Loucy (cell line): Measurements from ENCODE around the gene HS3ST3B1.

Source experiments
- H2AFZ ChIP-seq: fragments of 200-600 bp; sonication (generic); 2 replicates; pipeline ENCODE4 v1.6.0; 2016; ENCODE audit warnings: antibody characterized with exemption, mild to moderate bottlenecking, low read length, moderate library complexity
- H3F3A ChIP-seq: fragments of 200-600 bp; 2 replicates; pipeline ENCODE4 v1.6.0; 2016; ENCODE audit warnings: antibody characterized with exemption, low read depth, mild to moderate bottlenecking
- H3K27me3 ChIP-seq: fragments of 200-600 bp; sonication (generic); 2 replicates; pipeline ENCODE4 v1.6.1; 2014; ENCODE audit warnings: low read length, mild to moderate bottlenecking; ENCODE audit not compliant: insufficient read depth, poor library complexity, severe bottlenecking
- H3K36me3 ChIP-seq: fragments of 200-600 bp; sonication (generic); 2 replicates; pipeline ENCODE4 v1.6.1; 2016; ENCODE audit warnings: low read length; ENCODE audit not compliant: insufficient read depth
- H3K4me1 ChIP-seq: fragments of 200-600 bp; sonication (generic); 2 replicates; pipeline ENCODE4 v1.5.1; 2014; ENCODE audit warnings: low read length, mild to moderate bottlenecking; ENCODE audit not compliant: insufficient read depth, poor library complexity, severe bottlenecking
- H3K4me2 ChIP-seq: fragments of 200-600 bp; sonication (generic); 2 replicates; pipeline ENCODE4 v1.6.0; 2014; ENCODE audit warnings: antibody characterized with exemption, low read length, low read depth, mild to moderate bottlenecking; ENCODE audit not compliant: poor library complexity, severe bottlenecking
- H3K4me3 ChIP-seq: fragments of 200-600 bp; sonication (generic); 2 replicates; pipeline ENCODE4 v1.5.1; 2014; ENCODE audit warnings: low read length, mild to moderate bottlenecking, mixed read lengths; ENCODE audit not compliant: poor library complexity, severe bottlenecking
- H3K79me2 ChIP-seq: fragments of 200-600 bp; sonication (generic); 2 replicates; pipeline ENCODE4 v1.6.1; 2014; ENCODE audit warnings: low read length; ENCODE audit not compliant: insufficient read depth
- H3K9ac ChIP-seq: fragments of 200-600 bp; sonication (generic); 2 replicates; pipeline ENCODE4 v1.6.0; 2014; ENCODE audit warnings: mild to moderate bottlenecking, low read depth, low read length, moderate library complexity; ENCODE audit not compliant: poor library complexity, severe bottlenecking
- H3K9me2 ChIP-seq: fragments of 200-600 bp; sonication (generic); replicated peaks from 2 replicates; pipeline ENCODE4 v1.6.1; 2016; ENCODE audit warnings: low read depth, low read length, mixed read lengths
- H3K9me3 ChIP-seq: fragments of 200-600 bp; sonication (generic); 2 replicates; pipeline ENCODE4 v1.6.1; 2014; ENCODE audit warnings: mild to moderate bottlenecking, antibody characterized with exemption, low read length, low read depth; ENCODE audit not compliant: insufficient read depth
- H4K20me1 ChIP-seq: fragments of 200-600 bp; sonication (generic); 2 replicates; pipeline ENCODE4 v1.6.0; 2014; ENCODE audit warnings: antibody characterized with exemption, low read length, mild to moderate bottlenecking; ENCODE audit not compliant: insufficient read depth, poor library complexity, severe bottlenecking
- CTCF ChIP-seq: fragments of 200-600 bp; sonication (generic); conservative IDR thresholded peaks from 2 replicates; pipeline ENCODE4 v1.5.1; 2014; ENCODE audit warnings: mild to moderate bottlenecking, antibody characterized with exemption, low read length
- EZH2phosphoT487 ChIP-seq: fragments of 200-600 bp; IDR thresholded peaks from 2 replicates; pipeline ENCODE4 v1.6.1; 2018; ENCODE audit warnings: antibody characterized with exemption, mild to moderate bottlenecking, moderate library complexity, borderline replicate concordance

Gene HS3ST3B1

GRCh38 chr17:14330492-14330962 lies 29.6 kb downstream of the HS3ST3B1 start:
- Histone ChIP-seq H3K27me3 (no peaks in the 10 kb centered on the region), H3K4me3 (no peak overlapping the region), H2AFZ (no peak overlapping the region), H3K36me3 (no peaks in the 10 kb centered on the region), H3F3A (no peaks in the 10 kb centered on the region), H3K79me2 (no peaks in the 10 kb centered on the region), H3K4me1 (no peaks in the 10 kb centered on the region), H3K9ac (no peak overlapping the region), H4K20me1 (no peaks in the 10 kb centered on the region), H3K9me2 (no peaks in the 10 kb centered on the region), H3K9me3 (peaks cover 3% of the 10 kb centered on the region; the same call in 1 of the 2 replicates), H3K4me2 (no peak overlapping the region)
- TF ChIP-seq CTCF (no peak), EZH2phosphoT487 (no peak)

GRCh38 chr17:14331225-14331981 lies 30.5 kb downstream of the HS3ST3B1 start:
- Histone ChIP-seq H3F3A (no peaks in the 10 kb centered on the region), H3K4me3 (no peak overlapping the region), H3K9me2 (no peaks in the 10 kb centered on the region), H2AFZ (no peak overlapping the region), H3K4me1 (no peaks in the 10 kb centered on the region), H4K20me1 (no peaks in the 10 kb centered on the region), H3K79me2 (no peaks in the 10 kb centered on the region), H3K9me3 (peaks cover 3% of the 10 kb centered on the region; the same call in 1 of the 2 replicates), H3K4me2 (no peak overlapping the region), H3K36me3 (no peaks in the 10 kb centered on the region), H3K9ac (no peak overlapping the region), H3K27me3 (no peaks in the 10 kb centered on the region)
- TF ChIP-seq CTCF: no peak
- no peak for TF ChIP-seq EZH2phosphoT487

DNA sequence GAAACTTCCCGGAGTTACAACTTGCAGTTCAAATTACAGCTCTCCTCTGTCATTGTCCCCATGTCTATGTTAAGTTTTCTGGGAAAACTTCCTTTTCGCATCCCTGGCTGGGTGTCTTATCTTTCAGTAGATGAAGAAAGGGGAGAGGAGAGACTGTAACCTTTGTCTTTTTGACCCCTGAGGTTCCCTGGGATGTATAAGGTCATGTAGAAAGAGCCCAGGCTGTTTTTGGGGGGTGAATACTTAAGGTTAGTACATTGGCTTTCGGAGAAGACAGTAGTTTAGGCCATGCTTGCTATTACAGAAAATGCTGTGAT lies 31.1 kb downstream of the HS3ST3B1 start:
- H3K27me3 ChIP-seq: no peaks in the 10 kb centered on the region
- H3K9ac ChIP-seq: no peak overlapping the region
- H4K20me1 ChIP-seq: no peaks in the 10 kb centered on the region
- H3K4me2 ChIP-seq: no peak overlapping the region
- no peaks in the 10 kb centered on the region for H3K4me1 ChIP-seq
- no peak for TF ChIP-seq EZH2phosphoT487
- TF ChIP-seq CTCF: no peak
- H2AFZ ChIP-seq: no peak overlapping the region
- H3K36me3 ChIP-seq: no peaks in the 10 kb centered on the region
- peaks cover 3% of the 10 kb centered on the region; the same call in 1 of the 2 replicates for H3K9me3 ChIP-seq
- no peaks in the 10 kb centered on the region for H3F3A ChIP-seq
- no peaks in the 10 kb centered on the region for H3K79me2 ChIP-seq
- no peaks in the 10 kb centered on the region for H3K9me2 ChIP-seq
- no peak overlapping the region for H3K4me3 ChIP-seq
